ENCODE results near the gene TMEM30B.

DNA sequence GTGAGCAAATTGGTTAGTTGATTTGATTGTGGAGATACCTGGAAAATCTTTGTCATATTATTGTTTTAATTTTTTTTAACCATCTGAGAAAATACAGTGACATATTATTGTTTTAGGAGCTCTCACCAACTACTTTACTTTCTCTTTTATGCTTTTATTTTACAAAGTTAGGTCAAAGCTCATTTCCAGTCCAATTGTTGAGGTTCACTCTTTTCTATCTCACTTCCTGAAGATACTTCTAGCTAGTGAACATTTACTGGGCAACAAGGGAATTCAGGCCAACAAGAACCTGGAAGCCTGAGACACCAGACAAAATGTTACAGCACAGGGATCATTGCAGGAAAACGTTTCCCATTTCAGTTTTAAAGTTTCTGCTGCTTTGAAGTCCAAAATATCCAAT lies 3.9 kb downstream of the TMEM30B start:
- TF ChIP-seq CTBP1 (IDR thresholded peaks at IDR 0.05; ENCODE audit: borderline replicate concordance) (no peak), ELF4 (IDR thresholded peaks at IDR 0.05) (no peak), ZNF384 (IDR thresholded peaks at IDR 0.05) (no peak), SUZ12 (IDR thresholded peaks at IDR 0.05) (no peak), FOXM1 (IDR thresholded peaks at IDR 0.05; ENCODE audit: borderline replicate concordance) (no peak), TARDBP (IDR thresholded peaks at IDR 0.05) (no peak), SP1 (IDR thresholded peaks at IDR 0.05) (no peak)
- TF ChIP-seq, protein P1, sequence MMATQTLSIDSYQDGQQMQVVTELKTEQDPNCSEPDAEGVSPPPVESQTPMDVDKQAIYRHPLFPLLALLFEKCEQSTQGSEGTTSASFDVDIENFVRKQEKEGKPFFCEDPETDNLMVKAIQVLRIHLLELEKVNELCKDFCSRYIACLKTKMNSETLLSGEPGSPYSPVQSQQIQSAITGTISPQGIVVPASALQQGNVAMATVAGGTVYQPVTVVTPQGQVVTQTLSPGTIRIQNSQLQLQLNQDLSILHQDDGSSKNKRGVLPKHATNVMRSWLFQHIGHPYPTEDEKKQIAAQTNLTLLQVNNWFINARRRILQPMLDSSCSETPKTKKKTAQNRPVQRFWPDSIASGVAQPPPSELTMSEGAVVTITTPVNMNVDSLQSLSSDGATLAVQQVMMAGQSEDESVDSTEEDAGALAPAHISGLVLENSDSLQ (IDR thresholded peaks at IDR 0.05) = no peak
